Right renal pelvis (tissue), 4 donors: Measurements from ENCODE around the gene TMEM175. TPM values are rescaled to one million over a fixed set of nuclear protein-coding genes. Genes with fewer than 3 reads are reported as not detected.

Experiments
- DNase-seq, 4 donors: peaks; one replicate each; pipeline ENCODE4 v3.0.0-alpha.2; 2013; ENCODE audit warnings: low read depth in 4 of 4, low spot score in 3 of 4, missing footprints in 1 of 4
- polyA plus RNA-seq, 4 donors: library from polyadenylated mRNA; unstranded; fragments of 120-200 nt; gene quantifications; one replicate each; pipeline ENCODE4 v1.2.1, GENCODE V29; 2013; ENCODE audit not compliant: insufficient read length in 4 of 4

TMEM175 gene
- polyA plus RNA-seq, 4 donors: 21.6 to 26.8 (median 23.5) TPM

- no peak for DNase-seq
Observed at GRCh38 chr4:945274-946102, 13.2 kb downstream of the TMEM175 start.

GRCh38 chr4:946103-946450 lies 13.8 kb downstream of the TMEM175 start:
- DNase-seq: no peak

- no peak for DNase-seq
Observed at GRCh38 chr4:946517-947471, 14.5 kb downstream of the TMEM175 start.

DNA sequence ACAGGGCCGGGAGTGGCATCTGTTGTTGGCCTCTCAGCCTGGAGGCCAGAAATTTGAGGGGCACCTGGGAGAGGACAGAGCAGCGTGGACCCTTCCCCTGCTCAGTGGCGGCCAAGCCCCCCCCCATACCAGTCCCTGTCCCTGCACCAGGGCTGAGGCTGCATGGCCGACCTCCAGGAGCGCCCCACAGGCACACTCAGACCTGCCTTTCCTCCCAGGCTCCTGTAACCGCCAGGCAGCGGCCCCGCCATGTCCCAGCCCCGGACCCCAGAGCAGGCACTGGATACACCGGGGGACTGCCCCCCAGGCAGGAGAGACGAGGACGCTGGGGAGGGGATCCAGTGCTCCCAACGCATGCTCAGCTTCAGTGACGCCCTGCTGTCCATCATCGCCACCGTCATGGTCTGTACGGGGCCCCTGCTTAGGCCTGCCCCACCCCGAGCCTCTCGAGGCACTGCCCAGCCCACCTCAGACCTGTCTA lies 15.3 kb downstream of the TMEM175 start:
- no peak for DNase-seq

DNA sequence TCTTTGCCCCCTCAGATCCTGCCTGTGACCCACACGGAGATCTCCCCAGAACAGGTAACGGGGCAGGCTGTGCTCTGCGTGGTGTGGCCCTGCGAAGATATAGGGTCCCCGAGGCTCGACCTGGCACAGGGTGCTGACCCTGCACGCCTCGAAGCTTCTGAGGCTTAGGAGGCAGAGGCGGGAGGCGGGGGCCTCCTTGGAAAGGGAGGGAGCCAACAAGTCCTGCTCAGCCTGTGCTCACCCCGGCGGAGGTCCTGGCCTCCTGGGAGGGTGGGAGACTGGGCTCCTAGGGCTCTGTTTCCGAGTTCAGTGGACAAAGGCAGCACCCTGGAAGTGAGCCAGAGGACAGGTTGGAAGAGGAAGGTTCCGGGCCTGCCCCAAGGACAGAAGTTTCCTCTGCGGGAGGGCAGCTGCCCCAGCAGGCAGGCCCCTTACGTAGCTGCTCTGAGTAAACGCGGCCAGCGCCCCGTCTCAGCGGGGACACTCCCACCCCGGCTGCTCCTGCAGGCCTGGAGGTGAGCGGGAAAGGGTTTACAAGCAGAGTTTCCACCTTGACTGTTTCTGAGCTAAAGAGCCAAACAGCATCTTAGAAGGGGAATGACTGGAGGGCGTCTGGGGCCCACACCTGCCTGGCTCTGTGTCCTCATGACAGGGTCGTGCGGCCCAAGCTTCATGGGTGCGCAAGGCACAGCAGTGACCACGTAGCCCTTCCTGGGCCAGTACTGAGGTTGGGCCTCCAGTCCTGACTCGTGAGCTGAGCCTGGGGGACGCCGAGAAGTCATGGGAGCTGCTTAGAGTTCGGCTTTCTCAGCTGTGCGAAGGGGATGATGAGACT lies 16.1 kb downstream of the TMEM175 start:
- DNase-seq: no peak

DNA sequence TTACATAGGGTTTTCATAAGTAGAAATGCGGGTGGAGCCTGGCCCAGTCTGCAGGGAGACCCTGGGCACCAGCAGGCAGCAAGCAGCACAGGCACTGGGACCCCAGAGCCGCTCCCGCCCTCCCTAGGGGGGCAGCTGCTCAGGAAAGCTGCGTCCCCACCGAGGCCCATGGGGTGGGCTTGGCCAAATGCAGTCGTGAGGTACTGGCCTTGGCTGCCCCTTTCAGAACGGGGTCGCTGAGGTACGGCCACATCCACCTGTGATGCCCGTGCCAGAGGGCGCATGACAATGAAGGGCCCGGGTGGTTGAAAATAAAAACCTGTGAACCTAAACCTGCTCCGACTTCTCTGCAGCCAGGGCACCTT lies 16.7 kb downstream of the TMEM175 start:
- no peak for DNase-seq

- DNase-seq: no peak
Observed at GRCh38 chr4:949656-950055, 17.4 kb downstream of the TMEM175 start.

DNA sequence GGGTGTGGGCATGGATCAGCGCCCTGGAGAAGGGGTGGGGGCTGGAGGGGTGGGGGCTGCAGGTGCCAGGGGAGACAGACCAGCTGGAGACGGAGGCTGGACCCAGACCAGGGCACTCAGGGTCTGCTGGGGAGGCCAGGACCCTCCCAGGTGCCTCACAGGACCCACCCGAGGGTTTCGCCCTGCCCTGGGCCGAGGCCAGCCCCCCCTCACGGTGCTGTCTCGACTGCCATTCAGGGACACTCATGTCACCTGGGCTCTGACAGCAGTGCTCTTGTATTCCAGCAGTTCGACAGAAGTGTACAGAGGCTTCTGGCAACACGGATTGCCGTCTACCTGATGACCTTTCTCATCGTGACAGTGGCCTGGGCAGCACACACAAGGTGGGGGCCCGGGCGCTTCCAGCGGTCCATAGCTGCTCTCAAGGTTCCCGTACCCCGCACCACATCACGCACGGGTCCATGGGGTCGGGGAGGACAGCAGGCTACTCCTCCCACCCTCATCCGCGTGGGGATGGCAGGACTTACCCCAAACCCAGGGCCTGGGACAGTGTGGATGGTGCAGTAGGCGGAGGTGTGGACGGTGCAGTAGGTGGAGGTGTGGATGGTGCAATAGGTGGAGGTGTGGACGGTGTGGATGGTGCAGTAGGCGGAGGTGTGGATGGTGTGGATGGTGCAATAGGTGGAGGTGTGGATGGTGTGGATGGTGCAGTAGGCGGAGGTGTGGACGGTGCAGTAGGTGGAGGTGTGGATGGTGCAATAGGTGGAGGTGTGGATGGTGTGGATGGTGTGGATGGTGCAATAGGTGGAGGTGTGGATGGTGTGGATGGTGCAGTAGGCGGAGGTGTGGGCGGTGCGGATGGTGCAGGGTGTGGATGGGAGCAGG lies 18.1 kb downstream of the TMEM175 start:
- DNase-seq: no peak

DNA sequence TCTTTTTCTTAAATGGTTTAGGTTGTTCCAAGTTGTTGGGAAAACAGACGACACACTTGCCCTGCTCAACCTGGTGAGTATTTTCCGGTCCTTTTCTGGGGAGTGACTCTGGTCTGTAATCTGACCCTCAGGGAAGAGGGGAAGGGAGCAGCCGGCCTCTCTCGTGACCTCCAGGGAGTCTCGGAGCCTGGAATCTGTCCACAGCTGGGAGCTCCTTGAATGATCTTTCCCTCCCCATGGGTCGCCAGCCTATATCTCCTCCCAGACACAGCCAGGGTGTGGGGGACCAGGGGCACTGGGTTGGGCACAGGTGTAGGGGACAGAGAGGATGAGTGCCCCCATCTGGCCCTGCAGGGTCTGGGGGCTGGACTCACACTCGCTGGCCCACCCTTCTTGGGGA lies 18.9 kb downstream of the TMEM175 start:
- no peak for DNase-seq

GRCh38 chr4:951594-952468 lies 19.6 kb downstream of the TMEM175 start:
- no peak for DNase-seq

GRCh38 chr4:952881-953573 lies 20.8 kb downstream of the TMEM175 start:
- DNase-seq: no peak

GRCh38 chr4:953574-953915 lies 21.3 kb downstream of the TMEM175 start:
- no peak for DNase-seq

DNA sequence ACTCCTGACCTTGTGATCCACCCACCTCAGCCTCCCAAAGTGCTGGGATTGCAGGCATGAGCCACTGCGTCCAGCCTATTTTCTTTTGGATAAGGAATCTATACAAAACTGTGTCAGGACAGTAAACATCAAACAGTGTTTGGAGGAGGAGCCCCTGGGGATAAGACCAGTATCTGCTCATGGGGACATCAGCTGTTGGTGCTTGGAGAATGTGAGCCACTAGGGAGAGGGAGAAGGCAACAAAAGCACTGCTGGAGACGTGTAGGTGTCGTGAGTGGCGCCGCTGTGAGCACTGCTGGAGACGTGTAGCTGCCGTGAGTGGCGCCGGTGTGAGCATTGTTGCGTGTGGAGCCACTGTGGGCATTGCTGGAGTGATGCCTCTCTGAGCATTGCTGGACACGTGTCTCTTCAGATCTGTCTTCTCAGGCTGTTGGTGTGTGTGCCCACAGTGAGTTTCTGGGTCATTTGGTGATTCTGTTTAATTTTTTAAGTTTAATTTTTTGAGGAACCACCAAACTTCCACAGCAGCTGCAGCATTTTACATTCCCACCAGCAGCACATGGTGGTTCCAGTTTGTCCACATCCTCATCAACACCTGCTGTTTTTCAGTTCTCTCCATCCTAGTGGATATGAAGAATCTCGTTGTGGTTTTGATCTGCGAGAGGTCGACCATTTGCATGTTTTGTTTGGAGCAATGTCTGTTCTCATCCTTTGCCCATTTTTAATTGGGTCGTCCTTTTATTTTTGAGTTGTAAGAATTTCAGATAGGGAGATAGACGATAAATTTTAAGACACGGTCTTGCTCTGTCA lies 22.2 kb downstream of the TMEM175 start:
- DNase-seq: no peak

- no peak for DNase-seq
Observed at GRCh38 chr4:955161-955921, 23.1 kb downstream of the TMEM175 start.

DNA sequence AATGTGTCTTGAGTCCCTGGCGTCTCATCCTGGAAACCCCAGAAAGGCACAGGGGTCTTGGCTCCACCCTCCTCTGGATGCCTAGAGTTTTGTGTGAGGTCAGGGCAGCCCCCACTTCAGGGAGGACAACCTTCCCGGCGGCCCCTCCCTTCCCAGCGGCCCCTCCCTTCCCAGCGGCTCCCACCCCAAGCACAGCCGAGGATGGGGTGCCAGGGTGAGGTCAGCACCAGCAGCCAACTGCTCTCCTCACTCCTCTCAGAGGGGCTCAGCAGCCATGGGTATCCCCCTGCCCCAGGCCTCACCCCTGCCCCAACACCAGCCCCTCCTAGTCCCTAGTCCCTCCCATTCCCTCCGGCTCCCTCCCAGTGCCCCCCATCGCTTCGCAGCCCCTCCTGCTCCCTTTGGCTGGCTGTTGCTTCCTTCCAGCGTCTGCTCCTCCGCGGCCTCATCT lies 23.7 kb downstream of the TMEM175 start:
- no peak for DNase-seq

GRCh38 chr4:956531-957230 lies 24.4 kb downstream of the TMEM175 start:
- DNase-seq: no peak
